ENCODE results near the gene ZNHIT3. TPM values are rescaled to one million over a fixed set of nuclear protein-coding genes. Genes with fewer than 3 reads are reported as not detected.
"Not testable (repeated sequence)": the region's sequence is repeated elsewhere in the genome, so short reads cannot be mapped to it uniquely, and the experiment has no call there.

Gene ZNHIT3
- total and polyA plus RNA-seq, 9 donors, result 27.7 to 63.5 (median 34.5) TPM

DNA sequence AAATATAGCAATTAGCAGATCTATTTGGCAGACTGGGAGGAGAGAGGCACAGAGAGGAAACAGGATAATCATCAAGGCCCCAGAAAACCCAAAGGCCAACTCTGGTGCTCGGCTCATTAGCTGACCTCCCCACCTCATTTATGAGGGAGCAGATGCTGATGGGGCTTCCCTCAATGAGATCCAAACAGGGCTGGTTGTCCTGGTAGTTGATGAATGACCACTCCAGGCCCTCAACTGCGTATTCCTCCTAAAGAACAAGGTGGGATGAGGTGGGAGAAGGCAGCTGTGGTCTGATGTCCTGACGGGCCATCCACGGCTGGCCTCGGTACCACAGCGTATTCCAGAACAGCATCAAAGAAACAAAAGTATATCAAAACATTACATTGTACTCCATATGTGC, 20.8 kb downstream of the ZNHIT3 start:
- Histone ChIP-seq H3K4me1 (ENCODE audit: insufficient read depth) (no peaks in the 10 kb centered on the region), H3K27me3 (no peaks in the 10 kb centered on the region), H3K9me3 (no peaks in the 10 kb centered on the region), H3K4me3 (no peak overlapping the region), H3K36me3 (no peaks in the 10 kb centered on the region), H3K27ac (no peak overlapping the region)
- WGBS, 3 donors, result 87 to 90% (median 88%) methylated on average over 6 of the region's 6 CpGs
- DNase-seq, result no peak
- TF ChIP-seq, protein P1, sequence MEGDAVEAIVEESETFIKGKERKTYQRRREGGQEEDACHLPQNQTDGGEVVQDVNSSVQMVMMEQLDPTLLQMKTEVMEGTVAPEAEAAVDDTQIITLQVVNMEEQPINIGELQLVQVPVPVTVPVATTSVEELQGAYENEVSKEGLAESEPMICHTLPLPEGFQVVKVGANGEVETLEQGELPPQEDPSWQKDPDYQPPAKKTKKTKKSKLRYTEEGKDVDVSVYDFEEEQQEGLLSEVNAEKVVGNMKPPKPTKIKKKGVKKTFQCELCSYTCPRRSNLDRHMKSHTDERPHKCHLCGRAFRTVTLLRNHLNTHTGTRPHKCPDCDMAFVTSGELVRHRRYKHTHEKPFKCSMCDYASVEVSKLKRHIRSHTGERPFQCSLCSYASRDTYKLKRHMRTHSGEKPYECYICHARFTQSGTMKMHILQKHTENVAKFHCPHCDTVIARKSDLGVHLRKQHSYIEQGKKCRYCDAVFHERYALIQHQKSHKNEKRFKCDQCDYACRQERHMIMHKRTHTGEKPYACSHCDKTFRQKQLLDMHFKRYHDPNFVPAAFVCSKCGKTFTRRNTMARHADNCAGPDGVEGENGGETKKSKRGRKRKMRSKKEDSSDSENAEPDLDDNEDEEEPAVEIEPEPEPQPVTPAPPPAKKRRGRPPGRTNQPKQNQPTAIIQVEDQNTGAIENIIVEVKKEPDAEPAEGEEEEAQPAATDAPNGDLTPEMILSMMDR (IDR thresholded peaks at IDR 0.05), result no peak
- no peak for TF ChIP-seq POLR2A (IDR thresholded peaks at IDR 0.05)
- no peak for TF ChIP-seq EP300 (IDR thresholded peaks at IDR 0.05)
- intact Hi-C loops (cut with DNase I), result no loop called here

DNA sequence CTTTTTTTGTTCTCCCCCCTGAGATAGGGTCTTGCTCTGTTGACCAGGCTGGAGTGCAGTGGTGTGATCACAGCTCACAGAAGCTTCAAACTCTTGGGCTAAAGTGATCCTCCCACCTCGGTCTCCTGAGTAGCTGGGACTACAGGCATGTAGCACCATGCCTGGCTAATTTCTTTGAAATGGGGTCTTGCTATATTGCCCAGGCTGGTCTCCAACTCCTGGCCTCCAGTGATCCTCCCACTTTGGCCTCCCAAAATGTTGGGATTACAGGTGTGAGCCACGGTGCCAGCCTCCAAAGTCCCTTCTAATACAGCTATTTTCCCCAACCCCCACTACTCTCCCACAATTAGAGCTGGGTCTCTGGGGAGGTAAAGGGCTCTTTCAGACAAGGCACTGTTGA, 22.0 kb downstream of the ZNHIT3 start:
- intact Hi-C loops (cut with DNase I); H3K4me3 ChIP-seq; H3K27me3 ChIP-seq; H3K4me1 ChIP-seq (ENCODE audit: insufficient read depth); H3K27ac ChIP-seq; H3K36me3 ChIP-seq; H3K9me3 ChIP-seq; DNase-seq: not testable (repeated sequence)
- WGBS, 3 donors, result 85 to 94% (median 90%) methylated on average over 2 of the region's 2 CpGs

DNA sequence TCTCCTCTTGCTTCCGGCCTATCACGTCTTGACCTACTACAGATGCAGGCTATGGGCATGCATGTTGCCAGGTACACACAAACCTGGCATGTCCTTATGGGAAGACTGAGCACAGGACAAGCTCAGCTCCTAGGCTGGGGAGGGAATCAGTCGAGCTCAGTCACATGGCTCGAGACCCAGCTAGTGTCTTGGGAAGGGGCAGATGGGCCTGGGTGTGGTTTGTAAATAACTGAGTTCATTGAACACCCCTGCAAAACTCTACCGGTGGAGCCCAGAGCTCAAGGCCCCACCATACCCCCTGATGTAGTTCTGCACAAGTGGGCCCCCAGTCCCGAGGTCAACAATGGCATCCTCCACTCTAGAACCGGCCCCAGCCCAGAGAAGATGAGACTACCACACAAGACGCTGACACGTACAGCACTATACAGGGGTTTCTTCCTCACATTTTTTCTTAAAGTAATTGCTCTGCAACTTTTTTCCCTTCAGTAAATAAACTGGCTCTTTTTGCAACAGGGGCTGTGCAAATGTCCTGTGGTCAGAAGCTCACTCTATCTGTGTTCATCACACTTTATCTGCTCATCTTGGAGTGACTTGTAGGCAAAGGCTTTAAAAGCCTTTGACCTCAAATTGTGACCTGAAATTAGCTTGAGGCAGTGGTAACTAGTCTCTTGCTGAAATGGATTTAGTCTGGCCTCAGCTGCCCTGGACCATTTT, 22.9 kb downstream of the ZNHIT3 start:
- H3K4me3 ChIP-seq, result no peak overlapping the region
- H3K4me1 ChIP-seq (ENCODE audit: insufficient read depth), result no peaks in the 10 kb centered on the region
- intact Hi-C loops (cut with DNase I), result no loop called here
- no peak for DNase-seq
- no peaks in the 10 kb centered on the region for H3K27me3 ChIP-seq
- no peak for TF ChIP-seq POLR2A (IDR thresholded peaks at IDR 0.05)
- TF ChIP-seq, protein P1 (IDR thresholded peaks at IDR 0.05), result no peak
- no peaks in the 10 kb centered on the region for H3K9me3 ChIP-seq
- no peaks in the 10 kb centered on the region for H3K36me3 ChIP-seq
- 89 to 91% (median 89%) methylated on average over 9 of the region's 9 CpGs for WGBS, 3 donors
- no peak overlapping the region for H3K27ac ChIP-seq

DNA sequence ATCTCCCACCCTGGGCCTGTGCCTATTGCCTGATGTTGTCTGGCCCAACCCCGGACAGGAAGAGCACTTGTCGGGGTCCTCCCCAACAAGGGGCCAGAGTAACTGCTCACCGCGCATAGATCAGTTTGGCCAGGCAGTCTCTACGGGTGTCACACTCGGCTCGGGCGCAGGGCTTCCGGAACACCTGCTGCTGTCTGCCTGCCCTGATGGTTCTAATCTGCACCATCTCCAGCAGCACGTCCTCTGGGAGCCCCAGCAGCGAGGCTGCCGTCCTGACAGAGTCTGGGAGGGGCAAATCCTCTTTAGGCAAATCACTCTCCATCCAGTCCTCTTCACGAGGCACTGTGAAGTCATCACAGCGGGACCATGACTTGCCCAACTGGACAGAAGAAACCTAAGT, 24.2 kb downstream of the ZNHIT3 start:
- intact Hi-C loops (cut with DNase I), result no loop called here
- no peaks in the 10 kb centered on the region for H3K4me1 ChIP-seq (ENCODE audit: insufficient read depth)
- no peaks in the 10 kb centered on the region for H3K36me3 ChIP-seq
- no peak for DNase-seq
- H3K9me3 ChIP-seq, result no peaks in the 10 kb centered on the region
- TF ChIP-seq, protein P1 (IDR thresholded peaks at IDR 0.05), result no peak
- no peak for TF ChIP-seq POLR2A (IDR thresholded peaks at IDR 0.05)
- TF ChIP-seq EP300 (IDR thresholded peaks at IDR 0.05), result no peak
- 77 to 87% (median 86%) methylated on average over 11 to 14 of the region's 14 CpGs for WGBS, 3 donors
- no peaks in the 10 kb centered on the region for H3K27me3 ChIP-seq
- H3K4me3 ChIP-seq, result no peak overlapping the region
- no peak overlapping the region for H3K27ac ChIP-seq

DNA sequence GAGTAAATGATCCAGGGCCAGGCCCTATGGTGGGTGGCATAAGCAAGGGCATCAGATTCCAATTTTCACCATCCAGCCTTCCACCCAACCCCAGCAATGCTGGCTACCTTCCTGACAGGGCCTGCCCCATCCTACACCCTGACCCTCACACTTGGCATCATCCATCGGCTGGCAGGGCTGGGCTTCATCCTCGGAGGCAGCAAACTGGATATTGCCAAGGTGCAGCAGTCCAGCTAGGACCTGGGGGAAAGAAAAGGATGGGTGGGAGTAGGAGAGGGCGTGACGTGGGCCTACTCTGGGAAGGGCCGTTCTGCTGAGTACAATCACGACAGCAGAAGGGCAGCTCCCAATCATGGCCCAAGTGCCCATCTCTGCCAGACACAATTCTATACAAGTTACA, 24.7 kb downstream of the ZNHIT3 start:
- H3K4me1 ChIP-seq (ENCODE audit: insufficient read depth), result no peaks in the 10 kb centered on the region
- H3K27ac ChIP-seq, result no peak overlapping the region
- DNase-seq, result no peak
- WGBS, 3 donors, result 83 to 91% (median 90%) methylated on average over 6 of the region's 6 CpGs
- H3K4me3 ChIP-seq, result no peak overlapping the region
- no peak for TF ChIP-seq POLR2A (IDR thresholded peaks at IDR 0.05)
- no peak for TF ChIP-seq EP300 (IDR thresholded peaks at IDR 0.05)
- TF ChIP-seq, protein P1 (IDR thresholded peaks at IDR 0.05), result no peak
- no peaks in the 10 kb centered on the region for H3K27me3 ChIP-seq
- no peaks in the 10 kb centered on the region for H3K9me3 ChIP-seq
- H3K36me3 ChIP-seq, result no peaks in the 10 kb centered on the region
- intact Hi-C loops (cut with DNase I), result no loop called here
